Measurements from ENCODE around the gene MAP3K3. TPM values are rescaled to one million over a fixed set of nuclear protein-coding genes. Genes with fewer than 3 reads are reported as not detected.

The MAP3K3 gene
- total RNA-seq, 1 experiment from 2014 or later = 14.1 TPM

- Histone ChIP-seq H3K4me1 (replicated peaks; ENCODE audit: insufficient read depth) (peaks cover 15% of the 10 kb centered on the region), H4K20me1 (ENCODE audit: insufficient read depth) (no peaks in the 10 kb centered on the region), H3K27me3 (ENCODE audit: insufficient read depth, low read depth) (no peaks in the 10 kb centered on the region), H3K9me3 (ENCODE audit: insufficient read depth, low read depth) (no peaks in the 10 kb centered on the region), H3F3A (ENCODE audit: insufficient read depth, low read depth) (peaks cover 45% of the 10 kb centered on the region), H2AFZ (peak overlapping the region; percentile 96), H3K27ac (peak overlapping the region; percentile 64), H3K4me3 (peak overlapping the region; percentile 91), H3K79me2 (ENCODE audit: low read depth) (peaks cover 12% of the 10 kb centered on the region; the same call in 1 of the 2 replicates), H3K36me3 (ENCODE audit: low read depth) (peaks cover 2% of the 10 kb centered on the region; the same call in 1 of the 2 replicates), H3K4me2 (peak overlapping the region; percentile 92), H3K9me2 (ENCODE audit: insufficient read depth) (no peaks in the 10 kb centered on the region)
- POLR2A ChIA-PET (ENCODE audit: unreplicated experiment) = interaction anchor here (0.6 to 0.7 kb wide), 2 partner anchors 294 to 431 kb away, joined by 4 to 6 read pairs; partner anchors contain the start of gene CYB561
- no peak for DNase-seq
- TF ChIP-seq CTCF (conservative IDR thresholded peaks at IDR 0.05) (no peak), EZH2 (IDR thresholded peaks at IDR 0.05; ENCODE audit: low read depth) (no peak)
- intact Hi-C loops (cut with micrococcal nuclease; ENCODE audit: unreplicated experiment) = loop anchor here (2.0 kb wide), 2 partner anchors 32 to 118 kb away; partner anchors contain the start of genes CCDC47 and MAP3K3
- CTCF ChIA-PET = no interaction called here
- BruUV-seq (replicated peaks) = no TSS peak
These were observed 118.4 kb downstream of the MAP3K3 start for GRCh38 chr17:63740464-63741142.

GRCh38 chr17:63741143-63741407 is 118.9 kb downstream of the MAP3K3 start:
- POLR2A ChIA-PET (ENCODE audit: unreplicated experiment) = interaction anchor here (0.6 to 0.7 kb wide), 2 partner anchors 295 to 430 kb away, joined by 4 to 6 read pairs; partner anchors contain the start of gene CYB561
- intact Hi-C loops (cut with micrococcal nuclease; ENCODE audit: unreplicated experiment) = loop anchor here (2.0 kb wide), 2 partner anchors 32 to 118 kb away; partner anchors contain the start of genes CCDC47 and MAP3K3

More at GRCh38 chr17:63741143-63741407, 118.9 kb downstream of the MAP3K3 start:
- peaks cover 48% of the 10 kb centered on the region for H3F3A ChIP-seq (ENCODE audit: insufficient read depth, low read depth)
- peaks cover 12% of the 10 kb centered on the region; the same call in 1 of the 2 replicates for H3K79me2 ChIP-seq (ENCODE audit: low read depth)
- peaks cover 6% of the 10 kb centered on the region; the same call in 1 of the 2 replicates for H3K36me3 ChIP-seq (ENCODE audit: low read depth)
- H3K9me3 ChIP-seq (ENCODE audit: insufficient read depth, low read depth) = no peaks in the 10 kb centered on the region
- peak in 1 of 2 experiments; percentile 39 for DNase-seq
- TF ChIP-seq CTCF (conservative IDR thresholded peaks at IDR 0.05) = no peak
- TF ChIP-seq EZH2 (IDR thresholded peaks at IDR 0.05; ENCODE audit: low read depth) = no peak
- TSS peak; percentile 52 for BruUV-seq (replicated peaks)
- H3K4me1 ChIP-seq (replicated peaks; ENCODE audit: insufficient read depth) = peaks cover 15% of the 10 kb centered on the region
- no peaks in the 10 kb centered on the region for H3K27me3 ChIP-seq (ENCODE audit: insufficient read depth, low read depth)
- H3K9me2 ChIP-seq (ENCODE audit: insufficient read depth) = no peaks in the 10 kb centered on the region
- H3K4me3 ChIP-seq = peak overlapping the region; percentile 91
- CTCF ChIA-PET = no interaction called here
- H3K27ac ChIP-seq = peak overlapping the region; percentile 64
- no peaks in the 10 kb centered on the region for H4K20me1 ChIP-seq (ENCODE audit: insufficient read depth)
- peak overlapping the region; percentile 92 for H3K4me2 ChIP-seq
- H2AFZ ChIP-seq = peak overlapping the region; percentile 96
